Naive thymus-derived CD8-positive, alpha-beta T cell (primary cell): ENCODE measurements around the gene CD248. TPM values are rescaled to one million over a fixed set of nuclear protein-coding genes. Genes with fewer than 3 reads are reported as not detected.

Experiments
- ATAC-seq, 2 donors: fragments of 150-1000 bp; cut with Tn5 transposase in 1 of 2; sonication (Bioruptor Pico), chemical (Tn5 transposase) in 1 of 2; 1 replicate in 1 of 2; 2 replicates in 1 of 2; pipeline ENCODE4 v1.10.0; 2021; ENCODE audit warnings: mild to moderate bottlenecking in 2 of 2, moderate library complexity in 2 of 2
- POLR2A ChIA-PET: fragments of 350-600 bp; sonication (Branson Sonifier 250); formaldehyde crosslinking; loops from one replicate; lab custom pipeline; 2021; ENCODE audit warnings: antibody characterized with exemption; lab: Charles Lee
- DNase-seq, 10 donors: peaks; one replicate each; pipeline versions ENCODE4 v3.0.0 to v3.0.0-alpha.2; 2020 to 2022
- H3K27ac Mint-ChIP-seq, 10 donors: one replicate each; pipeline ENCODE4 v1.8.0; 2020 to 2022; ENCODE audit warnings: mild to moderate bottlenecking in 10 of 10, mixed read lengths in 10 of 10, moderate library complexity in 4 of 10, inconsistent platforms in 1 of 10
- H3K27me3 Mint-ChIP-seq, 5 donors: one replicate each; pipeline ENCODE4 v1.8.0; 2021 to 2022; ENCODE audit warnings: mixed read lengths in 5 of 5
- H3K36me3 Mint-ChIP-seq, 3 donors: one replicate each; pipeline ENCODE4 v1.8.0; 2020 to 2022; ENCODE audit warnings: mixed read lengths in 3 of 3, mild to moderate bottlenecking in 2 of 3, inconsistent platforms in 1 of 3
- H3K4me1 Mint-ChIP-seq, 4 donors: one replicate each; pipeline ENCODE4 v1.8.0; 2021 to 2022; ENCODE audit warnings: mixed read lengths in 4 of 4
- H3K4me3 Mint-ChIP-seq, 10 donors: one replicate each; pipeline ENCODE4 v1.8.0; 2020 to 2022; ENCODE audit warnings: mild to moderate bottlenecking in 10 of 10, mixed read lengths in 10 of 10, moderate library complexity in 6 of 10, inconsistent platforms in 1 of 10
- H3K9me3 Mint-ChIP-seq, 9 donors: one replicate each; pipeline ENCODE4 v1.8.0; 2020 to 2022; ENCODE audit warnings: mixed read lengths in 9 of 9, mild to moderate bottlenecking in 3 of 9, inconsistent platforms in 1 of 9, moderate library complexity in 1 of 9
- polyA plus RNA-seq, 3 donors: library from polyadenylated mRNA; unstranded; fragments of 300-500 nt; fragmentation: Illumina TruSeq; gene quantifications; one replicate each; pipeline ENCODE4 v1.2.3, GENCODE V29; 2021
- total RNA-seq, 8 experiments: library from RNA in 2 of 8; stranded (reverse) in 2 of 8; gene quantifications; one replicate each; pipeline ENCODE4 v1.2.3 and lab custom pipeline; 2021 to 2026

CD248 gene
- total and polyA plus RNA-seq, 5 experiments from 2014 or later, result 37.0 to 128 (median 43.8) TPM

DNA sequence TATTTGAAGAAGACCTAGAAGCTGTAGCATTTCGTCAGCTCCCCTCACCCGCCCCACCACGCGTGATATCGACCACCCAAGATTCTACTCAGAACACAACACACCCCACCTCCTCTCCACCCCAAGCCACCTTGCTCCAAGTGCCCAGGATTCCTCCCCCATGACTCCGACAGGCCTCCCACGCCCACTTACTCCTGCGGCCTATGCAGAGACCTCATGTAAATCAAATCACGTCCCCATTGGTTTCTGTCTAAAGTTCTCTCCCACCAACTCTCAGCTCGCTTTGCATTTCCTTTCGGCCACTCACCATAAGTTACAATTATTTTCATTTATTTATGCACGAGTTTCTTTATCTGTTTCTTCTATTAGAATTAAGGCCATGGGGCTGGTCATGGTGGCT is 14.2 kb downstream of the CD248 start:
- Mint-ChIP-seq H3K9me3 (no peaks in the 10 kb centered on the region), H3K27me3 (no peaks in the 10 kb centered on the region), H3K27ac (no peak overlapping the region), H3K4me3 (no peak overlapping the region), H3K4me1 (no peaks in the 10 kb centered on the region), H3K36me3 (no peaks in the 10 kb centered on the region)
- ATAC-seq (no peak), DNase-seq (no peak)
- POLR2A ChIA-PET, result interaction anchor here (1.0 kb wide), 1 partner anchor 14 kb away, joined by 3 read pairs; the partner anchor contains the start of gene YIF1A

DNA sequence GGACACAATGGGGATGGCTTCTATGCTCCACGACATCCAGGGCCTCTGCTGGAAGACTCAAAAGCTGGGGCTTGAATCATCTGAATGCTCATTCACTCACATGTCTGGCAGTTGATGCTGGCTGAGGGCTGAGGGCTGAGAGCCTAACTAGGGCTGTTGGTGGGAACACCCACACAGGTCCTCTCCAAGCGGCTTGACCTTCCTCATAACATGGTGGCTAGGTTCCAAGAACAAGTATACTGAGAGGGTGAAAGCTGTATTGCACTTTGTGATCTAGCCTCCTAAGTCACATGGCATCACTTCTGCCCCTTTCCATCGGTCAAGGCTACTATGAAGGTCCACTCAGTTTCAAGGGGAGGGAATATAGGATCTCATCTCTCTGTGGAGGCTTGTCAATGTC is 17.7 kb downstream of the CD248 start:
- POLR2A ChIA-PET, result no interaction called here
- DNase-seq, result no peak
- no peak overlapping the region for H3K4me3 Mint-ChIP-seq
- no peak overlapping the region for H3K27ac Mint-ChIP-seq
- ATAC-seq, result no peak
- H3K36me3 Mint-ChIP-seq, result no peaks in the 10 kb centered on the region
- peaks cover 0 to 3% (median 0%) of the 10 kb centered on the region in 5 donors for H3K27me3 Mint-ChIP-seq
- H3K4me1 Mint-ChIP-seq, result no peaks in the 10 kb centered on the region
- H3K9me3 Mint-ChIP-seq, result no peaks in the 10 kb centered on the region

DNA sequence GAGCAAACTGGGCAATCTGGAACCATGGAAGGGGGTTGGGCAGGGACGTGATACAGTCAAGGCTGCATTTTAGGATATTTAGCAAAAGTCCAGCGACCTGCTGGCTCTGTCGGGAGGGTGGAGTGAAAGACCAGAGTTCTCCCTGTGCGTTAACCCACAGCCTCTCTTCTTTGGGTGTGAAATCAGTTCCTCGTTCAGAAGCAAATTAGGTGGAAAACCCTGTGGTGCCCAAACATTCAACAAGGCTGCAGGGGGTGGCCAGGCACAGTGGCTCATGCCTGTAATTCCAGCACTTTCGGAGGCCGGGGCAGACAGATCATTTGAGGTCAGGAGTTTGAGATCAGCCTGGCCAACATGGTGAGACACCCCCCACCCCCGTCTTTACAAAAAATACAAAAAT is 19.2 kb downstream of the CD248 start:
- Mint-ChIP-seq H3K4me3 (no peak overlapping the region), H3K9me3 (no peaks in the 10 kb centered on the region), H3K27ac (no peak overlapping the region), H3K4me1 (peaks cover 2 to 9% (median 4%) of the 10 kb centered on the region in 4 donors), H3K36me3 (no peaks in the 10 kb centered on the region), H3K27me3 (peaks cover 2 to 14% (median 11%) of the 10 kb centered on the region in 5 donors)
- no peak for ATAC-seq
- POLR2A ChIA-PET, result interaction anchor here (0.6 to 1.3 kb wide), 3 partner anchors 8 to 34 kb away, joined by 3 to 5 read pairs (median 3); partner anchors contain the start of gene YIF1A
- no peak for DNase-seq

DNA sequence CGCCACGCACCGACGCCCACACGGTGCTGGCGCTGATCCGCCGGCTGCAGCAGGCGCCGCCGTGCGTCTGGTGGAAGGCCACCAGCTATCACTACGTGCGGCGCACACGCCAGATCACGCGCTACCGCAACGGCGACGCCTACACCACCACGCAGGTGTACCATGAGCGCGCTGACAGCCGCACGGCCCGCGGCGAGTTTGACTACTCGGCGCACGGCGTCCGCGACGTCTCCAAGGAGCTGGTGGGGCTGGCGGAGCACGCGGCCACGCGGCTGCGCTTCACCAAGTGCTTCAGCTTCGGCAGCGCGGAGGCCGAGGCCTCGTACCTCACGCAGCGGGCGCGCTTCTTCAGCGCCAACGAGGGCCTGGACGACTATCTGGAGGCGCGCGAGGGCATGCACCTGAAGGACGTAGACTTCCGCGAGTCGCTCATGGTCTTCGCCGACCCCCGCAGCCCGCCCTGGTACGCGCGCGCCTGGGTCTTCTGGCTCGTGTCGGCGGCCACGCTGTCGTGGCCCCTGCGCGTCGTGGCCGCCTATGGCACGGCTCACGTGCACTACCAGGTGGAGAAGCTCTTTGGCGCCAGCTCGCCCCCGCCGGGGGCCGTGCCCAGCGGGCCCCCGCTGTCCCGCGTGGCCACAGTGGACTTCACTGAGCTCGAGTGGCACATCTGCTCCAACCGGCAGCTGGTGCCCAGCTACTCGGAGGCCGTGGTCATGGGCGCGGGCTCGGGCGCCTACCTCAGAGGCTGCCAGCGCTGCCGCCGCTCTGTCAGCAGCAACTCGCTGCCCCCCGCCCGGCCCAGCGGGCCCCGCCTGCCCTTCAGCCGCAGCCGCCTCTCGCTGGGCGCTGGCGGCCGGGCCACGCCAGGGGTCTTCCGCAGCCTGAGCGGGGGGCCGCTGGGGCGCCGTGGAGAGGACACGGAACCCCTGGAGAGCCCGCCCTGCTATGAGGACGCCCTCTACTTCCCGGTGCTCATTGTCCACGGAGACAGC is 21.9 kb downstream of the CD248 start:
- ATAC-seq (no peak), DNase-seq (no peak)
- Mint-ChIP-seq H3K27ac (no peak overlapping the region), H3K4me1 (peaks cover 9 to 25% (median 17%) of the 10 kb centered on the region in 4 donors), H3K27me3 (peaks cover 2 to 21% (median 13%) of the 10 kb centered on the region in 5 donors), H3K9me3 (no peaks in the 10 kb centered on the region), H3K36me3 (no peaks in the 10 kb centered on the region), H3K4me3 (no peak overlapping the region)
- POLR2A ChIA-PET, result no interaction called here

DNA sequence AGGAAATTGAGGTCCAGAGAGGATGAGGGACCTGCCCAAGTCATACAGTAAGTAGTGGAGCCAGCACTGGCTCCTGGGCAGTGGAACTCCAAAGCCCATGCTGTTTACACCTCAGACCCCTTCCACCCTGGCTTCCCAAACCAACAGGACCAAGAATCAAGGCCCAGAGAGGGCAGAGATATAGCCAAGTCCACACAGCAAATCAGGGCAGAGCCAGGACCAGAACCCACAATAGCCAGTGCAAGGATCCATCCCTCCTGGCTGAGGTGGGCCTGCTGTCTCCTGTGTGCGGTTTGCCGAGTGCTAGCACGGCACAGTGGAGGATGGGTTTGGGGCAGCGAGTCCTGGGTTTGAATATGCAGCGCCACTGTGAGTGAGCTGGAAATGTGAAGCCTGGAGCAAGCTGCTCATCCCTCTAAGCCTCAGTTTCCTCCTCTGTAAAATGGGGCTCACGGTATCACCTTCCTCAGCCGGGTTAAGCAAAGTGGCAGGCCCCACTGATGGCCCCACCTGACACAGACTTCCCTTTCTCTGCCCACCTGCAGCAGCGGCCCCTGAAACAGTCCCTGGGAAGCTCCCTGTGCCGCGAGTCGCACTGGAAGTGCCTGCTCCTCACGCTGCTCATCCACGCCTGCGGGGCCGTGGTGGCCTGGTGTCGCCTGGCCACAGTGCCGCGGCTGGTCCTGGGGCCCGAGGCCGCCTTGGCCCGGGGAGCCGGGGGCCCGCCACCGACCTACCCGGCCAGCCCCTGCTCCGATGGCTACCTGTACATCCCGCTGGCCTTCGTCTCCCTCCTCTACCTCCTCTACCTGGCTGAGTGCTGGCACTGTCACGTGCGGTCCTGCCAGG is 22.8 kb downstream of the CD248 start:
- Mint-ChIP-seq H3K9me3 (no peaks in the 10 kb centered on the region), H3K36me3 (no peaks in the 10 kb centered on the region), H3K4me1 (peaks cover 16 to 35% (median 25%) of the 10 kb centered on the region in 4 donors), H3K27me3 (peaks cover 2 to 23% (median 13%) of the 10 kb centered on the region in 5 donors), H3K4me3 (peak overlapping the region in 1 of 10 donors; percentile 55), H3K27ac (peak overlapping the region in 1 of 10 donors; percentile 21)
- ATAC-seq (no peak), DNase-seq (no peak)
- POLR2A ChIA-PET, result interaction anchor here (0.6 kb wide), 1 partner anchor 872 kb away, joined by 6 read pairs; no protein-coding TSS in a partner anchor

DNA sequence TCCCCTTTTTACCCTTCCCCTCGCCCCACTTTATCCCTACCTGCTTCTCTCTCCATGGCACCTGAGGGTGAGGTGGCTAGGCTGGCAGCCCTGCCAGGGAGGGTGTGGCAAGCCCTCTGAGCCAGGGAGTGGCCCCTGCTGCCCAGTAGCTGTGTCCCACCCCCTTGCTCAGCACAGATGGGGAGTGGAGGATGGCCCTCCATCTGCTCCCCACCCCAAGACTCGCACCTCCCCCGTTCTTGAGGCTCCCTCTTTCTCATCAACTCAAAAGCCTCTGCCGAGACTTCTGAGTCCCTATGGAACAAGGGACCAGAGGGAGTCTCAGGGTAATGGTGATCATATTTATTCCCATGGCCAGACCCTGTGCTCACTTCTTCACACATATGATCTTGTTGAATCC is 23.5 kb downstream of the CD248 start:
- POLR2A ChIA-PET, result no interaction called here
- Mint-ChIP-seq H3K36me3 (no peaks in the 10 kb centered on the region), H3K4me3 (peak overlapping the region in 5 of 10 donors; percentile 18 to 55 (median 43)), H3K27ac (peak overlapping the region in 1 of 10 donors; percentile 21), H3K4me1 (peaks cover 18 to 36% (median 28%) of the 10 kb centered on the region in 4 donors), H3K9me3 (no peaks in the 10 kb centered on the region), H3K27me3 (peaks cover 2 to 23% (median 13%) of the 10 kb centered on the region in 5 donors)
- no peak for ATAC-seq
- no peak for DNase-seq

DNA sequence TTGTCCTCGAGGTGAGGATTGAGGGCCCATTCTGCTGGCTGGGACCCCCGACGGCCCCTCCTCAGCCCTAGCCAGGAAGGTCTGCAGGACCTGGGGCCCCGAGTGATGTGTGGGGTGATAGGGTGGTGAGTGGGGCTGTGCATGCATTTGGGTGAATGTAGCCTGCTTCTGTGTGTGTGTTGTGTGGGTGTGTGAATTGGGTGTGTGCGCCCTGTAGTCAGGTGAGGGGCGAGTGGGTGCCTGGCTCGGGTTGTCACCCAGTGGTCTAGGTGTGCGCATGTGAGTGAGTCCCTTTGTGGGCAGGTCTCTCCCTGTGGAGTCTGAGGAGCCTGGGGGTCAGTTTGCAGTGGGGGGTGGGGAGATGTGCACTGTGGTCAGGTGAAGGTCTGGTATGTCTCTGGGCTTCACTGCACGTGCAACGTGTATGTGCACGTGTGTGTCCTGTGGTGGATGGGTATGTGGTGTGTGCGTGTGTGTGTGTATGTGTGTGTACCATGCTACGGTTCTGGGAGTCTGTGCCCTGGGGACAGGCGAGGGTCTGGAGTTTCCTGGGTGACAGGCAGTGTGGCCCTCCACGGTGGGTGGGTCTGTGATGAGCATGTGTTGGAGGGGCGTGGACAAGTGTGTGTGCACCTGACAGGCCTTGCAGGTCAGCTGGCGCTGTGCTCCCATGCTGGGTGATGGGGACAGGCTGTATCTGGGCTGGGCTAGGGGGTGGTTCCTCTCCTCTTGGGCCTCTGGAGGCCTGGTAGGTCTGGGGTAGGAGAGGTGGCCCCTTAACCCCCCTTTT is 24.1 kb downstream of the CD248 start:
- ATAC-seq, result no peak
- Mint-ChIP-seq H3K9me3 (no peaks in the 10 kb centered on the region), H3K36me3 (no peaks in the 10 kb centered on the region), H3K4me3 (peak overlapping the region; percentile 50 to 85 (median 58)), H3K27ac (no peak overlapping the region), H3K27me3 (peaks cover 2 to 23% (median 13%) of the 10 kb centered on the region in 5 donors), H3K4me1 (peaks cover 19 to 40% (median 33%) of the 10 kb centered on the region in 4 donors)
- no peak for DNase-seq
- POLR2A ChIA-PET, result no interaction called here

DNA sequence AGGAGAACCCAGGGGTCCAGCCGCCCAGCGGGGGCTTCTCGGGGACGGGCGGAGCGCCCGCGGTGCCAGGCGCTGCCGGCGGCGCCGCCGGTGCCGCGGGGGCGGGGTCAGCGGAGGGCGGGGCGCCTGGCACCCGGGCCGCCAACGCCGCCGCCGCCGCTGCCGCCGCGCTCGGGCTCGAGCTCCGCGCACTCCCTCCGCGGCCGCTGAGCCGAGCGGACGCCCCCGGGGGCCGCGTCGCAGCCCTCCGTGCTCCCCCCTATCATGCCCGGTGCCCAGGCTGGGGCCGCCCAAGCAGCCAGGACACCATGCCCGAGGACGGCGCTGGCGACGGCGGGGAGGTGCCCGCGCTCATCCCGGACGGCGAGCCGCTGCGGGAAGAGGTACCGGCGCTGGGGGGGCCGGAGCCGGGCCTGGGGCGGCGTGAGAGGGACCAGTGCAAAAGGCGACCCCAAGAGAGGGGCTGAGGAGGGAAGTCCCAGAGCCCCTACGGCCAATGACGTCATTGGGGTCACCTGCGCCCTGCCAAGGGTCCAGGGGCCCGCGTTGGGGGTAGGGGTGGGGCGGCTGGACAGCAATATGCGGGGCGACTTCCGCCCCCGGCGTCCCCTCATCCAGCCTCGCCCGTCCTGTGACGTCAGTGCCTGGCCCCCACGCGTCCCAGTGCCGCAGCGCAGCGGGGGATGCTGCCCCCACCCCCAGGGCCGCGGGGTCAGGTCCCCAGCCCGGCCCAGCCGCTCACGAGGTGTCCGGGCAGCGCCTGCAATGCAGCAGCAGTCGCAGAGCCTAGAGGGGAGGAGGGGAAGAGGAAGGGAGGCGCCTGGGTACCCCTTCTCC is 24.9 kb downstream of the CD248 start, which contains the start of gene TMEM151A:
Gene TMEM151A (plus strand): TSS at position 189 of the 837 bp plus-strand sequence. CDS start 120 bp downstream, at position 309.
- DNase-seq (peak in 2 of 10 donors; percentile 42 to 62), ATAC-seq (no peak)
- POLR2A ChIA-PET, result interaction anchor here (0.6 to 1.2 kb wide), 3 partner anchors 9 to 303 kb away, joined by 3 to 6 read pairs (median 5); no protein-coding TSS in a partner anchor
- peaks cover 2 to 23% (median 13%) of the 10 kb centered on the region in 5 donors for H3K27me3 Mint-ChIP-seq
- H3K9me3 Mint-ChIP-seq, result no peaks in the 10 kb centered on the region
- H3K4me3 Mint-ChIP-seq, result peak within 1 kb of the TSS; percentile 84 to 96 (median 92)
- peaks cover 19 to 41% (median 40%) of the 10 kb centered on the region in 4 donors for H3K4me1 Mint-ChIP-seq
- H3K27ac Mint-ChIP-seq, result peak within 1 kb of the TSS in 3 of 10 donors; percentile 43 to 95 (median 59)
- no peaks in the 10 kb centered on the region for H3K36me3 Mint-ChIP-seq

DNA sequence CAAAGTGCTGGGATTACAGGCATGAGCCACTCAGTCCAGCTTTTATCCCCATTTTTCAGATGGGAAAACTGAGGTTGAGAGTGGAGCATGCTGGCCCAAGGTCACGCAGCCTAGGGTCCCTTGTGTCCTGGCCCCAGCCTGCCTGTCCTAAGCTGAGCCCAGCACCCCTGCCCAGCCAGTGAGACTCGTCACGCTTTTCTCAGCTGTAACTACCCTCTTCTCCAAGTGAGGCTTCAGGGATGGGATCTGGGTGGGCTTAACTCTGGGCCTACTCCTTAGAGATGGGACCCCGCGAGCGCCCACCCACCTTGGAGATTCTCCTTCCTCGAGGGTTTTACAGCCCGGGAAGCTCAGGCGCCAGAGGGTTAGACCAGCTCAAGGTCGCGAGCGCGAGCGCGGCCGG is 25.5 kb downstream of the CD248 start:
- Mint-ChIP-seq H3K4me3 (peak overlapping the region in 8 of 10 donors; percentile 22 to 95 (median 88)), H3K27ac (peak overlapping the region in 1 of 10 donors; percentile 59), H3K9me3 (no peaks in the 10 kb centered on the region), H3K27me3 (peaks cover 2 to 23% (median 13%) of the 10 kb centered on the region in 5 donors), H3K36me3 (peaks cover 0 to 3% (median 0%) of the 10 kb centered on the region in 3 donors), H3K4me1 (peaks cover 19 to 45% (median 42%) of the 10 kb centered on the region in 4 donors)
- POLR2A ChIA-PET, result interaction anchor here (0.6 to 1.3 kb wide), 4 partner anchors 9 to 302 kb away, joined by 3 to 6 read pairs (median 4); no protein-coding TSS in a partner anchor
- ATAC-seq (no peak), DNase-seq (no peak)

DNA sequence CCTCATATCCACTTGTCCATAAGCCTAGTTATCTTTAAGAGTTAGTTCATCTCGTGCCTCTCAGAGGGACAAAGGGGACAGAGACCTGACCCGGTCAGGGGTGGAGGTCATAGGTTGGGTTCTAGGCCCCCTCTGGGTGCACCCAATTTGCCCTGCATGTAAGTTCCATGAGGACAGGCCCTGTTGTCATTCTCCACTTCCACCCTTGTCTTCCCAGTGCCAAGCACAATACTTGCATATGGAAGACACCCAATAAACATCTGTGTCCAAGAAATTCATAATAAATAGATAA is 26.6 kb downstream of the CD248 start:
- POLR2A ChIA-PET, result interaction anchor here (0.6 to 2.1 kb wide), 4 partner anchors 11 to 81 kb away, joined by 4 to 16 read pairs (median 6); partner anchors contain the start of gene CD248
- H3K9me3 Mint-ChIP-seq, result no peaks in the 10 kb centered on the region

More for the DNA sequence above, 26.6 kb downstream of the CD248 start:
- peaks cover 19 to 49% (median 44%) of the 10 kb centered on the region in 4 donors for H3K4me1 Mint-ChIP-seq
- DNase-seq (no peak), ATAC-seq (no peak)
- peak overlapping the region in 6 of 10 donors; percentile 44 to 97 (median 94) for H3K27ac Mint-ChIP-seq
- peaks cover 0 to 5% (median 0%) of the 10 kb centered on the region in 3 donors for H3K36me3 Mint-ChIP-seq
- peak overlapping the region; percentile 84 to 96 (median 92) for H3K4me3 Mint-ChIP-seq
- H3K27me3 Mint-ChIP-seq, result peaks cover 2 to 23% (median 13%) of the 10 kb centered on the region in 5 donors
